Measurements from ENCODE around the gene FAM90A1. TPM values are rescaled to one million over a fixed set of nuclear protein-coding genes. Genes with fewer than 3 reads are reported as not detected.
A peak's percentile ranks its signal among the peaks of the same experiment; 100 is the strongest.
"Not testable (repeated sequence)": the region's sequence is repeated elsewhere in the genome, so short reads cannot be mapped to it uniquely, and the experiment has no call there.

The FAM90A1 gene
- total RNA-seq, 1 experiment from 2014 or later, result 0.09 TPM

GRCh38 chr12:8251616-8252015, 24.2 kb upstream of the FAM90A1 start:
- not testable (repeated sequence) for H3K9me3 ChIP-seq (ENCODE audit: control insufficient read depth, low read depth, low read length); H3K9ac ChIP-seq (ENCODE audit: extremely low read depth, insufficient read length, low read length); H4K5ac ChIP-seq (ENCODE audit: insufficient read length, low read depth, low read length); H3K27ac ChIP-seq (ENCODE audit: insufficient read length, low read depth, low read length); H3K27me3 ChIP-seq (ENCODE audit: insufficient read depth, low read length); H4K20me1 ChIP-seq (ENCODE audit: control insufficient read depth, insufficient read depth, insufficient read length); H2BK5ac ChIP-seq (ENCODE audit: insufficient read length, low read length); DNase-seq; H4K91ac ChIP-seq (ENCODE audit: insufficient read length, low read depth, low read length); H3K27me3 Mint-ChIP-seq (ENCODE audit: low read depth); H3K23me2 ChIP-seq (ENCODE audit: insufficient read length, low read depth, low read length, poor library complexity, severe bottlenecking); H3K79me1 ChIP-seq (ENCODE audit: insufficient read depth, low read depth, low read length, poor library complexity, severe bottlenecking); H3K4me2 ChIP-seq (ENCODE audit: insufficient read depth, insufficient read length, low read length); H3K4me1 ChIP-seq (ENCODE audit: insufficient read depth, low read length); H3K36me3 Mint-ChIP-seq (ENCODE audit: insufficient read depth in 1 of 3, low read depth in 3 of 3); H2BK12ac ChIP-seq (ENCODE audit: insufficient read length, low read depth, low read length); H2AK5ac ChIP-seq (ENCODE audit: insufficient read length, low read length); H2BK120ac ChIP-seq (ENCODE audit: low read depth, low read length, poor library complexity, severe bottlenecking); H3K9me3 Mint-ChIP-seq; H3K23ac ChIP-seq (ENCODE audit: insufficient read length, low read depth, low read length); H2BK20ac ChIP-seq (ENCODE audit: low read depth, low read length, poor library complexity, severe bottlenecking); H3K4ac ChIP-seq (ENCODE audit: low read depth, low read length); H3K79me2 ChIP-seq (ENCODE audit: insufficient read depth, low read length); H2AFZ ChIP-seq (ENCODE audit: low read length); H4K8ac ChIP-seq (replicated peaks; ENCODE audit: insufficient read length, low read depth, low read length); H3K56ac ChIP-seq (ENCODE audit: insufficient read length, low read depth, low read length); H2BK15ac ChIP-seq (ENCODE audit: low read depth, low read length); H3K18ac ChIP-seq (ENCODE audit: insufficient read length, low read depth, low read length); H3K4me1 Mint-ChIP-seq; H3K4me3 Mint-ChIP-seq; H3T11ph ChIP-seq (ENCODE audit: low read length); H3K14ac ChIP-seq (ENCODE audit: insufficient read depth, low read length)
- WGBS (ENCODE audit: extremely low coverage, insufficient read length, low lambda C conversion rate), result no CpG with 5 or more reads among the region's 7 CpGs
- peak overlapping the region in 2 of 3 experiments; percentile 25 to 66; a peak in 2 of 7 replicates for H3K27ac Mint-ChIP-seq

- WGBS (ENCODE audit: extremely low coverage, insufficient read length, low lambda C conversion rate), result no CpG with 5 or more reads among the region's 4 CpGs
- not testable (repeated sequence) for H3K9me3 ChIP-seq (ENCODE audit: control insufficient read depth, low read depth, low read length); H3K79me1 ChIP-seq (ENCODE audit: insufficient read depth, low read depth, low read length, poor library complexity, severe bottlenecking); H2BK15ac ChIP-seq (ENCODE audit: low read depth, low read length); H2AFZ ChIP-seq (ENCODE audit: low read length); H4K20me1 ChIP-seq (ENCODE audit: control insufficient read depth, insufficient read depth, insufficient read length); H3K56ac ChIP-seq (ENCODE audit: insufficient read length, low read depth, low read length); H2BK5ac ChIP-seq (ENCODE audit: insufficient read length, low read length); H2BK12ac ChIP-seq (ENCODE audit: insufficient read length, low read depth, low read length); H2AK5ac ChIP-seq (ENCODE audit: insufficient read length, low read length); H3K14ac ChIP-seq (ENCODE audit: insufficient read depth, low read length); H3K9ac ChIP-seq (ENCODE audit: extremely low read depth, insufficient read length, low read length); H3K4me1 ChIP-seq (ENCODE audit: insufficient read depth, low read length); H2BK20ac ChIP-seq (ENCODE audit: low read depth, low read length, poor library complexity, severe bottlenecking); H3K36me3 Mint-ChIP-seq (ENCODE audit: insufficient read depth in 1 of 3, low read depth in 3 of 3); H3K4ac ChIP-seq (ENCODE audit: low read depth, low read length); H4K8ac ChIP-seq (replicated peaks; ENCODE audit: insufficient read length, low read depth, low read length); H3K27ac Mint-ChIP-seq; H4K5ac ChIP-seq (ENCODE audit: insufficient read length, low read depth, low read length); H4K91ac ChIP-seq (ENCODE audit: insufficient read length, low read depth, low read length); H3K9me3 Mint-ChIP-seq; H3K4me3 Mint-ChIP-seq; H3K79me2 ChIP-seq (ENCODE audit: insufficient read depth, low read length); H3K23me2 ChIP-seq (ENCODE audit: insufficient read length, low read depth, low read length, poor library complexity, severe bottlenecking); H3K4me2 ChIP-seq (ENCODE audit: insufficient read depth, insufficient read length, low read length); H3K23ac ChIP-seq (ENCODE audit: insufficient read length, low read depth, low read length); H3K18ac ChIP-seq (ENCODE audit: insufficient read length, low read depth, low read length); H3K27ac ChIP-seq (ENCODE audit: insufficient read length, low read depth, low read length); H2BK120ac ChIP-seq (ENCODE audit: low read depth, low read length, poor library complexity, severe bottlenecking); H3K27me3 ChIP-seq (ENCODE audit: insufficient read depth, low read length); H3T11ph ChIP-seq (ENCODE audit: low read length); DNase-seq; H3K27me3 Mint-ChIP-seq (ENCODE audit: low read depth)
- peaks cover 11 to 15% of the 10 kb centered on the region in 2 experiments for H3K4me1 Mint-ChIP-seq
These were observed 19.6 kb upstream of the FAM90A1 start for GRCh38 chr12:8246941-8247535.

All from H9 (cell line).